Stimulated activated CD4-positive, alpha-beta T cell treated with anti-CD3 and anti-CD28 coated beads, Interleukin-2, amount 100 ng/mL, for 48 hours (primary cell): ENCODE results near the gene CCP110.
"Not testable (repeated sequence)": the region's sequence is repeated elsewhere in the genome, so short reads cannot be mapped to it uniquely, and the experiment has no call there.

ENCODE experiments used
- DNase-seq, 2 donors: peaks; one replicate each; pipeline ENCODE4 v3.0.0-alpha.2; 2020

CCP110 gene

DNA sequence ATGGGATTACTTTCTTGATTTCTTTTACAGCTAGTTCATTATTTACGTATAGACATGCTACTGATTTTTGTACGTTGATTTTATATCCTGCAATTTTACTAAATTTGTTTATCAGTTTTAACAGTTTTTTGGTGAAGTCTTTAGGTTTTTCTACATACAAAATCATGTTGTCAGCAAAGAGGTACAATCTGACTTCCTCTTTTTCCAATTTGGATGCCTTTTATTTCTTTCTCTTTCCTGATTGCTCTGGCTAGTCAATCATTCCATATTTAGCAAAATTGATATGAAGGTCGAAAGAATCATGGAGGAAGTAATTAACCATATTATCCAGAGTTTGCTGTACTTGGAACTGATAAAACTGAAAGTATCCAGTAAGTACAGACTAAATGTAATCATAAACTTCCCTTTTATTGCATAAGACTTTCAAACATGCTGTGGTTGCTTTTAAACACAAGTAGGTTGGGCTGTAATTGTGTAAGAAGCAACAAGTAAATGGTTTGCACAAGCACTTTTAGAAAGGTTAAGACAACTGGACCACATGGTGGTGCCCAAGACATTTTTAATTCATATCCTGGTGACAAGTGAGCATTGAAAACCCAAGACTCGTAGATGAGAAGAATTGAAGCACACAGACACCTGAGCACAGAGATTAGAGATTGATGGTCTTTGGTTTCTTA lies 10.2 kb upstream of the CCP110 start:
- DNase-seq = no peak

DNA sequence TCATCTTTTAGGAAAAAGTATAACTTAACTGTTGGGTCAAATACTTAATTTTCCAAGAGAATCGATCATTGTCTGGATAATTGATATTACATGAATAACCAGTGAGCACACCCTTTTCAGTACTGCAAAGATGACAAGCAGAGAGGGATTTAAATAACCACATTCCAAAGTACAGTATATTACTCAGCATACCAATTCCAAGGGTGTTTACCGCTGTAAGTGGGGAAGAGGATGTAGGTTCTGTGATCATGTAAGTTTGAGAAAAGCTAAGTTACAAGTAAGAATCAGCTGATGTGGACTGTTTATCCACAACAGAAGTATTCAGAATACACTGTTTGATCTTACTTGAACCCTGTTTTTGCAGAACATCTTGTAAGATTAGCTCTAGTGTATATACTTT lies 8.0 kb upstream of the CCP110 start:
- no peak for DNase-seq

DNA sequence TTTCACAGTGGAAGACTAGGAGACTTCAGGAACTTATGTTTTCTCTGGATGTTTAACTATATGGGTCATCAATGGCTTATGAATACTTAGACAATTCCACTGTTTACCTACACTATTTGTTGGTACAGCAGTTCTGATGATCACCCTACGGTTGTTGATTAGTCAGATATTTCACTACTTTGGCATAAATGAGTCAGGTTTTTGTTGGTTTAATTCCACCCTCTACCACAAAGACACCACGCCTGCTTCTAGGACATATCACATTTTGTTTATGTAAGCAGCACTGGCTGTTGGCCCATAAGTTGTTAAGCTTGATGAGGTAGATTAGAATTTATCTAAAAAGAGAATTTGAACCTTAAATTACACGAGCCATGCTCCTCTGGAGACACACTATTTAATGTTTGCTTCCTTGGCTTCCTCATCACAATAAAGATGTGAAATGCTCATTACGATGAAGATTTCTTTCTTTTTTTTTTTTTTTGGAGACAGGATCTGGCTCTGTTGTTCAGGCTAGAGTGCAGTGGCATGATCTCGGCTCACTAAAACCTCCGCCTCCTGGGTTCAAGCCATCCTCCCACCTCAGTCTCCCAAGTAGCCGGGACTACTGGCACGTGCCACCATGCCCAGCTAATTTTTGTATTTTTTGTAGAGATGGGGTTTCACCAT lies 6.2 kb upstream of the CCP110 start:
- DNase-seq = no peak

- DNase-seq = no peak
Observed at GRCh38 chr16:19518388-19518787, 5.4 kb upstream of the CCP110 start.

DNA sequence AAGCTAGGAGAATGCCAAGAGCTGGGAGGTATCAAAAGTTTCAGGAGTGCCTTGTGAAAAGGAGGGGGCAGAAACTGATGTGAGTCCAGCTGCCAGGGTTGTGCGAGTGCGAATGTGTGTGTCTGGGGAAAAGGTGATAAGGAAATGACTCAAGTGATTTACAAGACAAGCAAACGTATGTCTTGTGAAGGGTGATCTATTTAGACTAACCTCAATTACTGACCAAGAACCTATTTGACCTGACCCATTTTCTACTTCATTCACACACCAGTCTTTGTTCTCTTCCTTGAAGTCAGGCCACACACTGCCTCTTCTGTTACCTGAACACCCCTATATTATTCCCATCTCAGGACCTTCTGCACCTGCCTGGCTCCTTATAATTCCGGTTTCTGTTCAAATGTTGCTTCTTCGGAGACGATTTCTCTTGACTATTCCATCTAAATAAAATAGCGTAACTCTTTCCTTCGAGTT lies 2.8 kb upstream of the CCP110 start:
- no peak for DNase-seq

DNA sequence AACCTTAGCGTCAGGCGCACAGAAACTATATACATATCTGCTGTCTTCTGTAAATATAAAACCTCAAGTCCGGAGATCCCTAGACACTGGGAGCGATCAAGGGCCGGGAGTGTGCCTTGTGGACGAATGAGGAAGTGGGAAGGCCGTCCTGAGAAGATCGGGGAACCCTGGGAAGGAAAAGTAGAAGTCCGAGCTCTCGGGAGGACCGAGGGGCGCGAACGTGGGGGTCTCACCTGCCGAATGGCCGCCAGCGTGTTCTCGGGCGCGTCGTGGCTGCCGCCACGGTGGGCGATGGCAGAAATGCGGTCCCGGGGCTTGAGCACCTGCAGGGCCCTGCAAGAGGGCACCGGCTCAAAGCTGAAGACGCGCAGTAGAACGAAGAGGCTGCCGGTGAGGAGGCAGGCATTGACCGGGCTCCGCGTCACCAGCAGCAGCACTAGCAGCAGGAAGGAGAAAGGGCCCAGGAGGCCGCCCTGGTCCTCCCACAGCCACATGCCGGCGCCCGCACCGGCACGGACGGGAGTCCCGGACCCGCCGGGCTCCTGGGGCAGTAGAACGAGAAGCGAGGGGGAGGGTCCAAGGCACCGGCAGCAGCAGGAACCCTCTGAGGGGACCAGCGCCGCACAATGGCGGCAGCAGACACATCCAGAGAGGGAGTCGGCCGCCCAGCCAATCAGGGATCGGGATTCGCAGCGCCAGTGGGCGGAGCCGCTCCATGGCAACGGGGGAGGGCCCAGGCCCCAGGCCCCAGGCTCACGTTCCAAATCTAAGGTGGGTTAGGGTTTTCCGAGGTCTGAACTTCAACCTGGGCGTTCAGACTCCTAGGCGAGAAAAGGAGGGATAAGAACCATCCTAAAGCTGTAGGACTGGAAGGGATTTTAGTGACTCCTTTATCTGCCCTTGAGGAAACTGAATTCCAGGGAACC lies 2.0 kb upstream of the CCP110 start, which contains the start of gene GDE1:
Gene GDE1 (minus strand): TSS at position 628 of the 926 bp plus-strand sequence. CDS start 134 bp downstream, at position 494.
- DNase-seq = peak; percentile 90

- no peak for DNase-seq
Observed at GRCh38 chr16:19522397-19522732, 1.4 kb upstream of the CCP110 start.

DNA sequence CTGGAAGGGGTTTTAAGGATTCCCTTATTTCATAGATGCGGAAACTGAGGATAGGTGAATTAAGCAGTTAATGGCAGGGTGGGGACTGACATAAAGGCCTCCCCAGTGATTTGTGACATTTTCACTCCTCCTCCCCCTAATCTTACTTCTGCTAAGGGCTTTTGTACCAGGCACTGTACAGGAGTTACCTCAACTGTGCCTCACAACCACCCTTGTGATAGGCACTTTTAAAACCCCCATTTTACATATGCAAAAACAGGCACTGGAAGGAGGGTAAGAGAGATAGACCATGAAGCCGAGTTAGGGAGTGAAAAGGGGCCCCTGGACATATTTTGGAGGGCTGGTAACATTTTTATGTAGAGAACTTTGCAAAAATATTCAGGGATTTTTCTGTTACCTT lies 982 bp upstream of the CCP110 start:
- no peak for DNase-seq

GRCh38 chr16:19523184-19523558 lies 571 bp upstream of the CCP110 start:
- DNase-seq = no peak

GRCh38 chr16:19524356-19524615 lies 544 bp downstream of the CCP110 start:
- no peak for DNase-seq

GRCh38 chr16:19524616-19525384 lies 1.1 kb downstream of the CCP110 start:
- no peak for DNase-seq

DNA sequence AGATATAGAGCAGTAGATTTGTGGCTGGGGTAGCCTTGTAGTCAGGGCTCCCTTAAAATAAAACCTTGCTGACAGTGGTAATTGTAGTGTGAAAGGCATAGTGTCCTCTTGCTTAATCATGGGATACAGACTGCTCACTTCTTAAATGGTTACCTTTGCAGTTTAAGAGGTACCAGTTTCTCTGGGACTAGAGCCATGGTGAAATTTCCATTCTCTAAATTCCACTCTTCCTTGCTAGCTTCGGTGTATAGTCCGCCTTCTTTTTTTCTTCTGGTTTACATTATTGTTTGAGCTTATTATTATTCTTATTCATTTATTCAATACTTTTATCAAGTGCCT lies 1.6 kb downstream of the CCP110 start:
- no peak for DNase-seq

GRCh38 chr16:19527161-19527560 lies 3.4 kb downstream of the CCP110 start:
- DNase-seq = no peak

- DNase-seq = no peak
Observed at GRCh38 chr16:19528666-19529065, 4.9 kb downstream of the CCP110 start.

DNA sequence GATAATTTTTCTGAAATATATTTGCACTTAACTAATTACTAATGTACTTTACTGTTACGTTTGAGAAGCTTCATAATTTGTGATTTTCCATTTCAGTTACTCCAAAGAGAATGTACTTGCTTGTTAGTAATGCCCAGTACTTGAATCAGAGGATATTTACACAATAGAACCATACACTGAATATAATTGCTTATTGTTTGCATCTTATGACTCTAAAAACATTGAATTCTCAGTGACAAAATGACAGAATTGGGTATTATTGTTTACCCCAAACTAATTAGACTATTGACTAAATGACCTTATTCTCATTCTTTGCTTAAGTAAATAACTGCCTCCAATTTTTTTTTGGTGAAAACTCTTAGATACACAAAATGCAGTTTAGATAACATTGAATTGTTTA lies 8.9 kb downstream of the CCP110 start:
- no peak for DNase-seq

DNA sequence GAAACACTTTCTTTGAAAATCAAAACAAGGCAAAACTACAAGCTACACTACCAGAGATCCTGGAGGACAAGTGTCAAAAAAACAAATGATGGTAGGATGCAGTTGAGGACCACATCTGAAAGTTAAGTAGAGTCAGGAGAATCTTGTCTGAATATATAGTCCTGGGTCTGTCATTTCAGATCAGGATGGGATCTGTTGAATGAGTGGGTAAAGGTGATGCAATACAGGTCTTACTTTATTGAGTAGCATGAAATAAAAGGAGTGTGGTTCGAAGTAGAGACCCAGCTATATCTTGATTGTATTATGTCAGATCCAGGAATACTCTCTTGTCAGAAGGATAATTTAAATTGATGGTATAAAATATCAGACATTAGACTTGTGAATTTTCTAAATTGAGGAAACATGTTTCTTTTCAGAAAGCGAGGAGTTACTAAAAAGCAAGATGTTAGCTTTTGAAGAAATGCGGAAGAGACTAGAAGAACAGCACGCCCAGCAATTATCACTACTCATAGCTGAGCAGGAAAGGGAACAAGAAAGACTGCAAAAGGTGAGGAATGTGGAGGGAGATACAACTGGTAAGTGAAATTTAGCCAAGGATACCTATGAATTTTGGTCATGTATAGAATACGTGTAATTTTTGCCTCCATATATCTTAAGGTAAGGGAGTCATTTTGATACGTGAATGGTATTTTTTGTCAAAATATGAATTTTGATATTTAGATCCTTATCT lies 16.7 kb downstream of the CCP110 start:
- no peak for DNase-seq

GRCh38 chr16:19542138-19542821 lies 18.5 kb downstream of the CCP110 start:
- no peak for DNase-seq

- DNase-seq = not testable (repeated sequence)
Observed at GRCh38 chr16:19543278-19543996, 19.7 kb downstream of the CCP110 start.

DNA sequence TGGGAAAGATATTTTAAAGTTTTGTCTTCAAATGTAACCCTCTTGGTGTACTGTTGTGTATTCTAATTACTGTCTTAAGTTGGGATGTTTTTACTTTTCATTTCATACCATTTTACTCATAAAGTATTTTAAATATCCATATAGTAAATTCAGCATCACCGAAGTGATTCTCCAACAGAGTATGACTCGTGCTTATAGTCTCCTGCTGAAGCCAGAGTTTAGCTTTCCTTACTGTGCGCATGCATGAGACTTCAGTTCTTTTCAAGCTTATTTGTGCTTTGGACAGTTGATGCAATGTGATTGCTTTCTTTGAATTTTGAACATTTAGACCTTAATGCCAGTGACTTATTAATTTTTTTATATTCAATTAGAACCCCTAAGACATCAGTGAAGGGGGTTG lies 24.4 kb downstream of the CCP110 start:
- no peak for DNase-seq

DNA sequence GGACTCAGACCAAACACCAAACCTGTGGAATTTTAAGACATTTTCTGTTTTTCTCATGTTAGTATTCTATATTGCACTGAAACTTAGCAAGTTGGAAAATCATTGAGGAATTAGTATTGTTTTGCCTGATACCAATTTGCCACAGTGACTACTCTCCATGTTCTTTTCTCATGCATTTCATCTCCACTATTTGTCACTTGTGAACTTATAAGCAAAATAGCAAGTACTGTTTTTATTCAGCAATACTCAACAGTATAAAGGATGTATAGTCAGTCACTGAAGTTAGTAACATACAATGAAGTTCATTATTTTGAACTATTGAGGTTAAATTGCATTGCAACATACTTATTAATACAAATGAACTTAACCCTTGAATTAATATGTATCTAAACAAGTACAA lies 25.9 kb downstream of the CCP110 start:
- DNase-seq = no peak
